ENCODE results near the gene PPM1L. TPM values are rescaled to one million over a fixed set of nuclear protein-coding genes. Genes with fewer than 3 reads are reported as not detected.

PPM1L gene
- total and polyA plus RNA-seq, 2 of the 13 experiments (the other 11 are each of a cell fraction or from before 2014, with no cell fraction given), result 0.22 to 1.4 TPM

DNA sequence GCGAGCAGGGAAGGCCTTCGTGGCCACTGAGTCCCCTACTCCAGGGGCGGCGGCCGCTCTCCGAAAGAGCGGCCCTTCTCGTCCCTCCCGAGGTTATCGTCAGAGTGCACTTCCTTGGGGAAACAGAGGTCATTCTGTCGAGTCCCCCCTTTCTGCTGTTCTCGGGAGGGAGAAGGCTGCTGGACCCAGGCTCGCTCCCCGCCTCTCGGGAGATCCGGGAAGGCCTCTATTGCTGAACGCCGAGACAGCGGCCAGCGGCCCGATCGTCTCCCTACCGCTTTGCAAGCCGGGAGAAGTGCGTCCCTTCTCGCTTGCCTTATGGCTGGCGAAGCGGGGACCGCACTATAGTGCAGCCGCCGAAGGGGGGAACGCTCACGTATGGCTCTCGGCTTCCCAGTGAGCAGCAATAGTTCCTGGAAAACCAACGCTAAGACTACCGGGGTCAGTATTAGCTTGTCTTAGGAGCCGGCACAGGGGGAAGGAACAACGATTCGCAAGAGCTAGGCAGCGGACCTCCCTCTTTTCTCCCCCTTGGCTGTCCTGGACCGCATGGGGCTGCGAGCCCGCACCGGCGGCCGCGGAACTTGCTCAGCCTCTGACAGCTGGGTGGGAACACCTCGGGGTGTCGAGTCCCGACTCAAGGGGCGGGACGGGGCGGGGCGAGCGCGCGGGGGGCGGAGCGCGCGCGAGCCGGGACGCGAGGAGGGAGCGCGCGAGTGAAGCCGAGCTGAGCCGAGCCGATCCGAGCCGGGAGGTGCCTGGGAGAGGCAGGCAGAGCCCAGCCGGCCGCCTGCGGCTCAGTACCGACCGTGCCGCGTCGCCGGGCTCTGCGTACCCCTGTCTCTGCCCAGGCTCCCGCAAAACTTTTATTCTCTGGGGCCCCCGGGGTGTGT lies 930 bp upstream of the PPM1L start (continued):
- TF ChIP-seq ZSCAN5A (CRISPR knock-in tag; IDR thresholded peaks at IDR 0.05; ENCODE audit: borderline replicate concordance) (peak; percentile 42; the same call in 1 of the 2 replicates), MAFK (conservative IDR thresholded peaks at IDR 0.05 in 1 of 2, IDR thresholded peaks at IDR 0.05 in 1 of 2; ENCODE audit: low read length in 2 of 2) (no peak), LCORL (IDR thresholded peaks at IDR 0.05) (no peak), LCORL (CRISPR knock-in tag; IDR thresholded peaks at IDR 0.05) (no peak), SMARCC2 (IDR thresholded peaks at IDR 0.05) (no peak), ARNT2 (CRISPR knock-in tag; IDR thresholded peaks at IDR 0.05; ENCODE audit: low read depth) (peak; percentile 51), REXO4 (CRISPR knock-in tag; IDR thresholded peaks at IDR 0.05; ENCODE audit: borderline replicate concordance) (no peak), MXI1 (IDR thresholded peaks at IDR 0.05; ENCODE audit: borderline replicate concordance, low read depth, low read length) (0 out of 3 replicates have a peak, but pooled peaks have one; percentile 12), RXRB (CRISPR knock-in tag; IDR thresholded peaks at IDR 0.05; ENCODE audit: borderline replicate concordance) (no peak), REL (CRISPR knock-in tag; conservative IDR thresholded peaks at IDR 0.05) (no peak), SUZ12 (IDR thresholded peaks at IDR 0.05; ENCODE audit: low read depth, low read length) (no peak), REST (IDR thresholded peaks at IDR 0.05; ENCODE audit: borderline replicate concordance in 1 of 2, low read depth in 1 of 2, low read length in 2 of 2) (peak in 1 of 2 experiments; percentile 47; a peak in 1 of 4 replicates), ZNF44 (CRISPR knock-in tag; IDR thresholded peaks at IDR 0.05) (peak; percentile 76; the same call in 1 of the 2 replicates), FOXO1 (CRISPR knock-in tag; IDR thresholded peaks at IDR 0.05) (no peak), FIP1L1 (IDR thresholded peaks at IDR 0.05; ENCODE audit: borderline replicate concordance, insufficient read depth, low read depth, low read length) (no peak), ZNF382 (CRISPR knock-in tag; IDR thresholded peaks at IDR 0.05; ENCODE audit: borderline replicate concordance) (no peak), DPF2 (CRISPR knock-in tag; IDR thresholded peaks at IDR 0.05; ENCODE audit: borderline replicate concordance, low read depth) (no peak), KLF9 (CRISPR knock-in tag; IDR thresholded peaks at IDR 0.05; ENCODE audit: low read depth) (no peak)
- TF ChIP-seq, protein P1, sequence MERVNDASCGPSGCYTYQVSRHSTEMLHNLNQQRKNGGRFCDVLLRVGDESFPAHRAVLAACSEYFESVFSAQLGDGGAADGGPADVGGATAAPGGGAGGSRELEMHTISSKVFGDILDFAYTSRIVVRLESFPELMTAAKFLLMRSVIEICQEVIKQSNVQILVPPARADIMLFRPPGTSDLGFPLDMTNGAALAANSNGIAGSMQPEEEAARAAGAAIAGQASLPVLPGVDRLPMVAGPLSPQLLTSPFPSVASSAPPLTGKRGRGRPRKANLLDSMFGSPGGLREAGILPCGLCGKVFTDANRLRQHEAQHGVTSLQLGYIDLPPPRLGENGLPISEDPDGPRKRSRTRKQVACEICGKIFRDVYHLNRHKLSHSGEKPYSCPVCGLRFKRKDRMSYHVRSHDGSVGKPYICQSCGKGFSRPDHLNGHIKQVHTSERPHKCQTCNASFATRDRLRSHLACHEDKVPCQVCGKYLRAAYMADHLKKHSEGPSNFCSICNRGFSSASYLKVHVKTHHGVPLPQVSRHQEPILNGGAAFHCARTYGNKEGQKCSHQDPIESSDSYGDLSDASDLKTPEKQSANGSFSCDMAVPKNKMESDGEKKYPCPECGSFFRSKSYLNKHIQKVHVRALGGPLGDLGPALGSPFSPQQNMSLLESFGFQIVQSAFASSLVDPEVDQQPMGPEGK (CRISPR knock-in tag; IDR thresholded peaks at IDR 0.05), result no peak
- TF ChIP-seq, protein P2, sequence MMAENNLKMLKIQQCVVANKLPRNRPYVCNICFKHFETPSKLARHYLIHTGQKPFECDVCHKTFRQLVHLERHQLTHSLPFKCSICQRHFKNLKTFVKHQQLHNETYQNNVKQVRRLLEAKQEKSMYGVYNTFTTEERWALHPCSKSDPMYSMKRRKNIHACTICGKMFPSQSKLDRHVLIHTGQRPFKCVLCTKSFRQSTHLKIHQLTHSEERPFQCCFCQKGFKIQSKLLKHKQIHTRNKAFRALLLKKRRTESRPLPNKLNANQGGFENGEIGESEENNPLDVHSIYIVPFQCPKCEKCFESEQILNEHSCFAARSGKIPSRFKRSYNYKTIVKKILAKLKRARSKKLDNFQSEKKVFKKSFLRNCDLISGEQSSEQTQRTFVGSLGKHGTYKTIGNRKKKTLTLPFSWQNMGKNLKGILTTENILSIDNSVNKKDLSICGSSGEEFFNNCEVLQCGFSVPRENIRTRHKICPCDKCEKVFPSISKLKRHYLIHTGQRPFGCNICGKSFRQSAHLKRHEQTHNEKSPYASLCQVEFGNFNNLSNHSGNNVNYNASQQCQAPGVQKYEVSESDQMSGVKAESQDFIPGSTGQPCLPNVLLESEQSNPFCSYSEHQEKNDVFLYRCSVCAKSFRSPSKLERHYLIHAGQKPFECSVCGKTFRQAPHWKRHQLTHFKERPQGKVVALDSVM (CRISPR knock-in tag; IDR thresholded peaks at IDR 0.05), result no peak

Measured in HepG2 (cell line).